WERI-Rb-1 (cell line): ENCODE results near the gene KRTAP9-9.
"Not testable (repeated sequence)": the region's sequence is repeated elsewhere in the genome, so short reads cannot be mapped to it uniquely, and the experiment has no call there.

Experiments
- DNase-seq: peaks from one replicate; pipeline ENCODE4 v3.0.0-alpha.2; 2020
- H3K27ac ChIP-seq: fragments of 250-450 bp; sonication (Bioruptor Pico); 2 replicates; pipeline ENCODE4 v1.5.1; 2020; ENCODE audit warnings: mild to moderate bottlenecking, moderate library complexity
- H3K27me3 ChIP-seq: fragments of 250-450 bp; sonication (Bioruptor Pico); 2 replicates; pipeline ENCODE4 v1.5.1; 2021; ENCODE audit warnings: mild to moderate bottlenecking, low read depth, moderate library complexity; ENCODE audit not compliant: insufficient read depth, severe bottlenecking
- H3K36me3 ChIP-seq: fragments of 250-450 bp; sonication (Bioruptor Pico); 2 replicates; pipeline ENCODE4 v1.5.1; 2020; ENCODE audit warnings: mild to moderate bottlenecking, moderate library complexity
- H3K4me3 ChIP-seq: 2 replicates; pipeline ENCODE4 v1.5.1; 2011; ENCODE audit warnings: low read depth, mild to moderate bottlenecking, control low read depth, low read length
- H3K9me3 ChIP-seq: fragments of 250-450 bp; sonication (Bioruptor Pico); 2 replicates; pipeline ENCODE4 v1.5.1; 2021; ENCODE audit warnings: mild to moderate bottlenecking, moderate library complexity; ENCODE audit not compliant: severe bottlenecking
- TF ChIP-seq, protein P1 (sequence below): IDR thresholded peaks from 2 replicates; pipeline ENCODE4 v1.5.1; 2011; ENCODE audit warnings: low read depth, mild to moderate bottlenecking, control low read depth, inconsistent platforms, low read length

The KRTAP9-9 gene

DNA sequence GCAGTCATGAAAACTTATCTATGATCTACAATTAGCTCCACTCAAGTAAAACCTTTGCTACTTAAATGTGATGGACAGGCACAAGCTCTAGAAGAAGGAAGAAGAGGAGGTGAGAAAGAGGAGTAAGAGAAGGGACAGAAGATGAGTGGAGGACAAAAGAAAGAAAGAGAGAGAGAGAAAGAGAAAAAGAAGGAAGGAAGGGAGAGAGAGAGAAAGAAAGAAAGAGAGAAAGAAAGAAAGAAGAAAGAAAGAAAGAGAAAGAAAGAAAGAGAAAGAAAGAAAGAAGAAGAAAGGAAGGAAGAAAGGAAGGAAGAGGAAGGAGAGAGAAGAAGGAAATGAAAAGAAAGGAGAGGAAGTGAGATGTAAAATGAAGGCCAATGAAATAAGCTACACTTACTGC, 25.1 kb upstream of the KRTAP9-9 start:
- Histone ChIP-seq H3K9me3 (no peaks in the 10 kb centered on the region), H3K36me3 (no peaks in the 10 kb centered on the region), H3K27ac (no peak overlapping the region), H3K27me3 (peaks cover 80% of the 10 kb centered on the region), H3K4me3 (no peak overlapping the region)
- no peak for DNase-seq
- TF ChIP-seq, protein P1, sequence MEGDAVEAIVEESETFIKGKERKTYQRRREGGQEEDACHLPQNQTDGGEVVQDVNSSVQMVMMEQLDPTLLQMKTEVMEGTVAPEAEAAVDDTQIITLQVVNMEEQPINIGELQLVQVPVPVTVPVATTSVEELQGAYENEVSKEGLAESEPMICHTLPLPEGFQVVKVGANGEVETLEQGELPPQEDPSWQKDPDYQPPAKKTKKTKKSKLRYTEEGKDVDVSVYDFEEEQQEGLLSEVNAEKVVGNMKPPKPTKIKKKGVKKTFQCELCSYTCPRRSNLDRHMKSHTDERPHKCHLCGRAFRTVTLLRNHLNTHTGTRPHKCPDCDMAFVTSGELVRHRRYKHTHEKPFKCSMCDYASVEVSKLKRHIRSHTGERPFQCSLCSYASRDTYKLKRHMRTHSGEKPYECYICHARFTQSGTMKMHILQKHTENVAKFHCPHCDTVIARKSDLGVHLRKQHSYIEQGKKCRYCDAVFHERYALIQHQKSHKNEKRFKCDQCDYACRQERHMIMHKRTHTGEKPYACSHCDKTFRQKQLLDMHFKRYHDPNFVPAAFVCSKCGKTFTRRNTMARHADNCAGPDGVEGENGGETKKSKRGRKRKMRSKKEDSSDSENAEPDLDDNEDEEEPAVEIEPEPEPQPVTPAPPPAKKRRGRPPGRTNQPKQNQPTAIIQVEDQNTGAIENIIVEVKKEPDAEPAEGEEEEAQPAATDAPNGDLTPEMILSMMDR = no peak

DNA sequence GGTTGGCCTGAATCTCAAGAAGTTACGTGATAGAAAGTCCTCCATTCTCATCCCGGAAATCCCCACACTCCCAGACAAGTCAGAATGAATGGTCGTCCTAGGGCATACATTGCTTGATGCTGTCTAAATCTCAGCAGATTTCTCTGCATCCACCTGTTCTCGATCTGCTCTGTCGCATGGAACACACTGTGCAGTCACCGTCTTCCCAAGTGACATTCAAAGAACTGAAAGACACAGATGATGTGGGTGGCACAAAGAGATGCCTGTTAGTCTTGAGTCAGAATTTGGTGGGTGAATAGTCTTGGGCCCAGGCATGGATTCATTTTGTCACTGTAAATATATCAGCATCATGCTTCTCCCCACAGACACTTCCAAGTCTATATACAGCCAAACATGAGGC, 23.5 kb upstream of the KRTAP9-9 start:
- H3K9me3 ChIP-seq = no peaks in the 10 kb centered on the region
- TF ChIP-seq, protein P1 = no peak
- no peak overlapping the region for H3K27ac ChIP-seq
- no peaks in the 10 kb centered on the region for H3K36me3 ChIP-seq
- peaks cover 75% of the 10 kb centered on the region for H3K27me3 ChIP-seq
- DNase-seq = no peak
- no peak overlapping the region for H3K4me3 ChIP-seq

DNA sequence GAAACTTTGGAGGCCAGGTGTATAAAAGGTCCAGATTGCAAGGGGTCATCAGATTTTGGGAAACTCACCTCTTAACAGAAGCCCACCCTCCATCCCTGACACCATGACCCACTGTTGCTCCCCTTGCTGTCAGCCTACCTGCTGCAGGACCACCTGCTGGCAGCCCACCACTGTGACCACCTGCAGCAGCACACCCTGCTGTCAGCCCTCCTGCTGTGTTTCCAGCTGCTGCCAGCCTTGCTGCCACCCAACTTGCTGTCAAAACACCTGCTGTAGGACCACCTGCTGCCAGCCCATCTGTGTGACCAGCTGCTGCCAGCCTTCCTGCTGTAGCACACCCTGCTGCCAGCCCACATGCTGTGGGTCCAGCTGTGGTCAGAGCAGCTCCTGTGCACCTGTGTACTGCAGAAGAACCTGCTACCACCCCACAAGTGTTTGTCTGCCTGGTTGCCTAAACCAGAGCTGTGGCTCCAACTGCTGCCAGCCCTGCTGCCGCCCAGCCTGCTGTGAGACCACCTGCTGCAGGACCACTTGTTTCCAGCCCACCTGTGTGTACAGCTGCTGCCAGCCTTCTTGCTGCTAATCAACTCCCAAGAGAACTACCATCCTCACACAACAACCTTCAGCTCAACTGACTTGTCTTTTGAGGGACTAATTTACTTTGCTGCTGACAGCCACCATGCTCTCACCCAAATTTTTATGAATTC, 22.6 kb upstream of the KRTAP9-9 start, which contains the start of gene KRTAP9-3:
Gene KRTAP9-3, plus strand, starts transcription at position 51 of the 707 bp plus-strand sequence. Its CDS starts 53 bp downstream, at position 104.
- H3K27me3 ChIP-seq = peaks cover 75% of the 10 kb centered on the region
- H3K36me3 ChIP-seq, H3K27ac ChIP-seq, H3K9me3 ChIP-seq, DNase-seq, H3K4me3 ChIP-seq: not testable (repeated sequence)

DNA sequence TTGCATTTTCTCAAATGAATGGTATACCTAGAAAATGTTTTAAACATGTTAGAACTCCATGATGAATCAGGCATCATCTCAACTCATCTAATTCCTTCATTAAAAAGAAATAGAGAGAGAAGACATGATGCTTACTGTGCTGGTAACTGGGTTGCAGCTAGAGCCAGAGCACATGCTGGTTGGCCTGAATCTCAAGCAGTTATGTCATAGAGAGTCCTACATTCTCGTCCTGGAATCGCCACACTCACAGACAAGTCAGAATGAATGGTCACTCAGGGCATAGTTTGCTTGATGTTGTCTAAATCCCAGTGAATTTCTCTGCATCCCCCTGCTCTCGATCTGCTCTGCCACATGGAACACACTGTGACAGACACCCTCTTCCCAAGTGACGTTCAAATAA, 18.1 kb upstream of the KRTAP9-9 start:
- H3K27ac ChIP-seq, DNase-seq, H3K36me3 ChIP-seq, H3K4me3 ChIP-seq, H3K9me3 ChIP-seq: not testable (repeated sequence)
- peaks cover 54% of the 10 kb centered on the region for H3K27me3 ChIP-seq

DNA sequence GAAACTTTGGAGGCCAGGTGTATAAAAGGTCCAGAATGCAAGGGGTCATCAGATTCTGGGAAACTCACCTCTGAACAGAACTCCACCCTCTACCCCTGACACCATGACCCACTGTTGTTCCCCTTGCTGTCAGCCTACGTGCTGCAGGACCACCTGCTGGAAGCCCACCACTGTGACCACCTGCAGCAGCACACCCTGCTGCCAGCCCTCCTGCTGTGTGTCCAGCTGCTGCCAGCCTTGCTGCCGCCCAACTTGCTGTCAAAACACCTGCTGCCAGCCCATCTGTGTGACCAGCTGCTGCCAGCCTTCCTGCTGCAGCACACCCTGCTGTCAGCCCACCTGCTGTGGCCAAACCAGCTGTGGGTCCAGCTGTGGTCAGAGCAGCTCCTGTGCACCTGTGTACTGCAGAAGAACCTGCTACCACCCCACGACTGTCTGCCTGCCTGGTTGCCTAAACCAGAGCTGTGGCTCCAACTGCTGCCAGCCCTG, 17.2 kb upstream of the KRTAP9-9 start, which contains the start of gene KRTAP9-8:
Gene KRTAP9-8, plus strand, starts transcription at position 51 of the 489 bp plus-strand sequence. Its CDS starts 53 bp downstream, at position 104.
- not testable (repeated sequence) for H3K9me3 ChIP-seq, H3K27ac ChIP-seq, H3K36me3 ChIP-seq, H3K4me3 ChIP-seq, DNase-seq
- peaks cover 56% of the 10 kb centered on the region for H3K27me3 ChIP-seq

DNA sequence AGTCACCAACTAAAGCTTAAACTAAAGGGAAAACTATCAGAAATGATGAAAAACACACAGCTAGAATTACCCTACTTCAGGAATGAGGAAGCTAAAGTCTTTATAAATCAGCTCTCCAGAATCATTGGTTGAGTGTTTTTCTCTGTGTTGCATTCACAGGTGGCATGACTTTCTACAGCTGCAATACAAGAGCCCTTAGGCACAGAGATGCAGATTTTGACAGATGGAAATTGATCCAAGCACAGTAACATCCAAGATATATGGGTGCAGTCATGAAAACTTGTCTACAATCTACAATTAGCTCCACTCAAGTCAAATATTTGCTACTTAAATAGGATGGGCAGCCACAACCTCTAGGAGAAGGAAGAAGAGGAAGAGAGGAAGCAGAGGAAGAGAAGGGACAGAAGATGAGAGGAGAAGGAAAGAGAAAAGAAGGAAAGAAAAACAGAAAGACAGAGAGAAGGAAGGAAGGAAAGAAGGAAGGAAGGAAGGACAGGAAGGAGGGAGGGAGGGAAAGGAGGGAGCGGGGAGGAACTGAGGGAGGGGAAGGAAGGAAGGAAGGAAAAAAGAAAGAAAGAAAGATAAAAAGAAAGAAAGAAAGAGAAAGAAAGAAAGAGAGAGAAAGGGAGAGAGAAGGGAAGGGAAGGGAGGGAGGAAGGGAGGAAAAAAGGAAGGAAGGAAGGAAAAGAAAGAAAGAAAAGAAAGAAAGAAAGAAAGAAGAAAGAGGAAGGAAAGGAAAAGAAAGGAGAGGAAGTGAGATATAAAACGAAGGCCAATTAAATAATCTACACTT, 8.0 kb upstream of the KRTAP9-9 start:
- H3K27ac ChIP-seq, H3K9me3 ChIP-seq, H3K36me3 ChIP-seq, H3K4me3 ChIP-seq, DNase-seq: not testable (repeated sequence)
- peaks cover 37% of the 10 kb centered on the region for H3K27me3 ChIP-seq

DNA sequence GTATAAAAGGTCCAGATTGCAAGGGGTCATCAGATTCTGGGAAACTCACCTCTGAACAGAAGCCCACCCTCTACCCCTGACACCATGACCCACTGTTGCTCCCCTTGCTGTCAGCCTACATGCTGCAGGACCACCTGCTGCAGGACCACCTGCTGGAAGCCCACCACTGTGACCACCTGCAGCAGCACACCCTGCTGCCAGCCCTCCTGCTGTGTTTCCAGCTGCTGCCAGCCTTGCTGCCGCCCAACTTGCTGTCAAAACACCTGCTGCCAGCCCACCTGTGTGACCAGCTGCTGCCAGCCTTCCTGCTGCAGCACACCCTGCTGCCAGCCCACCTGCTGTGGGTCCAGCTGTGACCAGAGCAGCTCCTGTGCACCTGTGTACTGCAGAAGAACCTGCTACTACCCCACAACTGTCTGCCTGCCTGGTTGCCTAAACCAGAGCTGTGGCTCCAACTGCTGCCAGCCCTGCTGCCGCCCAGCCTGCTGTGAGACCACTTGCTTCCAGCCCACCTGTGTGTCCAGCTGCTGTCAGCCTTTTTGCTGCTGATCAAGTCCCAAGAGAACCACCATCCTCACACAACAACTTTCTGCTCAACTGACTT, 5.4 kb upstream of the KRTAP9-9 start, which contains the start of gene KRTAP9-4:
Gene KRTAP9-4, plus strand, starts transcription at position 51 of the 604 bp plus-strand sequence. Its CDS starts 34 bp downstream, at position 85.
- H3K4me3 ChIP-seq, H3K27ac ChIP-seq, DNase-seq, H3K9me3 ChIP-seq, H3K36me3 ChIP-seq: not testable (repeated sequence)
- peaks cover 51% of the 10 kb centered on the region for H3K27me3 ChIP-seq

DNA sequence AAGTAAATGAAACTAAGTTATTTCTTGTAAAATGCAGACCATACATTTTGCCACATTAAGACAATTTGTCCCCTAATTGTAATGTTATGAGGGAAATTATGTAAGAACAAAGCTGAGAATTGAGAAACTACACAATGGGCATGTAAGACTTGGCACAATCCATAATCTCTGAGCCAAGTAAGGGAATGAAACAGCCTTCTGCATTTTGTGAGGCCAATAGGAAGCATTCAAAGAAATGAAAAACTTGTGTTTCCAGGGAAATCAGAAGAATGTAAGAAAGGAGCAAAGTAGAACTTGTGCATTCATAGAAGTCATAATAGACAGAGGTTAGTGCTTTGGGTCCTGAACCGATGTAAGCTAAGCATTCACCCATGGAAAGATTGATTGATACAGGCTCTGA, 3.9 kb upstream of the KRTAP9-9 start:
- Histone ChIP-seq H3K4me3 (no peak overlapping the region), H3K27me3 (peaks cover 58% of the 10 kb centered on the region), H3K36me3 (no peaks in the 10 kb centered on the region), H3K9me3 (no peaks in the 10 kb centered on the region), H3K27ac (no peak overlapping the region)
- DNase-seq = no peak
- TF ChIP-seq, protein P1 = no peak
